NCI-H1417 (cell line): ENCODE data around the gene SMIM38.

Experiments
- DNase-seq, 3 experiments: peaks; one replicate each; lab custom pipeline; 2025; lab: John Stamatoyannopoulos, UW

Gene SMIM38

DNA sequence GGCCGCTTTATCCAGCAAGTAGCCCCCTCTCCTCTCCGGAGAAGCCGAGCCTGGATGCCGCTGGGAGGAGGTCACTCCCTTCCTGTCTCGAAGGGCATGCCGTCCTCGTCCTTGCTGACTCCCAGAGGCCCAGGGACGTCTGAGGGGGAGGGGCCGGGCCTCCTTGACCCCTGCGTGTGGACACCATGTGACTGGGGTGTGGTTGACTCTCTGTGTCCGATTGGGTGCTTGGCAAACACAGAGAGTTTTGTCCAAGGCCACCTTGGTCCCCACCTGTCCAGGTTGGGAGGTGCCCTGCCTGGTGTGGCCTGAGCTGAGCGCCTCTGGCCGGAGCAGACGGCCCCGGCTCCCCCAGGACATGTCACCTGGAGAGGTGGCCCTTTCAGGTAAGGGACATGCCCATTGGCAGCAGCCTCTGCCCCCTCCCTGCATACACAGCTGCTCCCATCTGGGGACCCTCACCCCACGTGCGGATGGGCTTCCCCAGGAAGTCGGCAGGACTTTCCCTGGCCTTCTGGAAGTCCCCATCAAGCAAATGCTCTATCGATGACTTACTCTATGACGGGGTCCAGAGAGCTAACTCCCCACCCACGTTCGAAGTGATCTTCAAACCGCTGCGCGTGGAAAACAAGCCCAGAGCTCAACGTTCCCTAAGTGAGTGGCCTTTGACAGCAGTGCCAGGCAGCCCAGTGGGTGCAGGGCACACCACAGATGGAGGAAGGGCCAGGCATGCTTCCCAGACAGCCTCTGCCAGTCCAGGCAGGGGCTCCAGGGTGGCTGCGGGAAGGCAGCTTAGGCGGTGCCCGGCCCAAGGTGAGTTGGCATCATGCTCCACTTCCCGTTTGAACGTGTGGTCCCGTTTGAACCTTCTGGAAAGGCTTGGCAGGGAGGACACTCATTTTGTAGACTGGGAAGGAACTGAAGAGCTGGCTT, at the start of gene SMIM38:
Gene SMIM38, plus strand, starts transcription at position 634 of the 933 bp plus-strand sequence. CDS start 1,912 bp downstream, outside the sequence.
- DNase-seq = no peak

DNA sequence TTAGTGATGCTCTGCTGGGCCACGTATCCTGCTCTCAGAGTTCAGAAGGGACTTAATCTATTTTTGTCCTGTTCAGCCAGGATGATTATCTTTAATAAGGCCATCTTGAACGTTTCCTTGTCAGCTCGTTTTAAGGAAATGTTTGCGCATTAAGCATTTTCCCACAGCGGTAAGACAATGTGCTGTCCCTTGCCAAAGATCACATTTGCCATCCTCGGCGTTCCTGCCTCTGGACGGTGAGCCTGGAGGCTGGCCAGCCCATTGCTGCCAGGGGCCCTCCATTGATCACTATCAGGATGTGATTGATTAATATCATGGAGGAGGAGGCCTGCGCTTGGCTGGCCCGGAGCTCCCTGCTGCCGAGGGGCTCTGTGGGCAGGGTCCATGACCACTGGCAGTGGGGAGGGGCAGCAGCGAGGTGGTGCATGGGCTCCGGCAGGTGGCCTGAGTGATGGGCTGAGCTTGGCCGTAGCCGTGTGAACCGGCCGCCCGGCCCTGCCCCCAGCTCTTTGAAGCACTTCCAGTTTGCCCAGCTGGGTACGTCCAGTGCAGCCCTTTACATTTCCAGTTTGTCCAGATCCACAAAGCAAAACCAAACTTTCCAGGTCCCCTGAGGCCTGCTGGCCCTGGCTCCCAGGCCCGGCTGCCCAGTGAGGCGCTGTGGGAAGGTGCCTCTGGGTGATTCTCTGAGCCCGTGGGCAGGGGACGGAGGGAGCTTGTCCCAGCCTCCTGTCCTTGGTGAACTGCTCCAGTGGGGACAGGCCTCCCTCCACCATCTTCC, 49.5 kb upstream of the SMIM38 start:
- no peak for DNase-seq

GRCh38 chr11:69107413-69107812, 48.3 kb upstream of the SMIM38 start:
- DNase-seq = no peak

GRCh38 chr11:69108030-69108429, 47.7 kb upstream of the SMIM38 start:
- no peak for DNase-seq

DNA sequence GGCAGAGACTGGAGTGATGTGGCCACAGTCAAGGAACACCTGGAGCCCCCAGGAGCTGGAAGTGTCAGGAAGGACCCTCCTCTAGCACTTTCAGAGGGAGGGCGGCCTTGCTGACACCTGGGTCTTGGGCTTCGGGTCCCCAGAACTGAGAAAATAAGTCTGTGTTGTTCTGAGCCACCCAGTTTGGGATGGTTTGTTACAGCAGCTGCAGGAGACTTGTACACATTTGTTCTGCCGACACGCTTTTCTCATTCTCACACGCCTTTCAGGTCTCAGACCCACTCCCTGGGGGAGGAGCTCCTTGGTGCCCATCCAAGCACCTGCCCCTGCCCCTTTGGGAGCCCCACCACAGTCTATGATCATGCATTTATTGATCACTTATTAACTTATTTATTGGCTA, 47.2 kb upstream of the SMIM38 start:
- no peak for DNase-seq

- no peak for DNase-seq
Observed at GRCh38 chr11:69109101-69109500, 46.6 kb upstream of the SMIM38 start.

GRCh38 chr11:69110451-69110850, 45.3 kb upstream of the SMIM38 start:
- DNase-seq = no peak

- DNase-seq = no peak
Observed at GRCh38 chr11:69111624-69112542, 43.9 kb upstream of the SMIM38 start.

GRCh38 chr11:69113226-69113625, 42.5 kb upstream of the SMIM38 start:
- no peak for DNase-seq

- no peak for DNase-seq
Observed at GRCh38 chr11:69113646-69114340, 41.9 kb upstream of the SMIM38 start.

DNA sequence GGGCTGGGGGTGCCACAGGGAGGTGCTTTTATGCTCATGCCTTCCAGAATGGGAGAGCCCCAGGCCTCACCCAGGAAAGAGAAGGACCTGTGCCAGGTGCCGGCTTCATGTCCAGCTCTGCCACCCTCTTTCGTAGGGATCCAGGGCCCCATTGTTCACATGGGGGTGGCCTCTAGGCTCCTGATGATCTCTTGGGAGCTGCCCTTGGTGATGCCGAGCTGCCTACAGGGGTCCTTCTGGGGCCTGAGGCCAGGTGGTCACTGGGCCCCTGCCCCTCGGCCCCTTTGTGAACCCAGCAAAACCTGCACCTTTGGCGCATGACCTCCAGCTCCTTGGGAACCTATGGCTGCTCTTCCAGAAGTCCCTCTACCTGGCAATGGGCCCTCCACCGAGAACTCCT, 41.4 kb upstream of the SMIM38 start:
- DNase-seq = no peak

- no peak for DNase-seq
Observed at GRCh38 chr11:69114811-69115523, 40.8 kb upstream of the SMIM38 start.

GRCh38 chr11:69115586-69116560, 39.9 kb upstream of the SMIM38 start:
- DNase-seq = no peak

DNA sequence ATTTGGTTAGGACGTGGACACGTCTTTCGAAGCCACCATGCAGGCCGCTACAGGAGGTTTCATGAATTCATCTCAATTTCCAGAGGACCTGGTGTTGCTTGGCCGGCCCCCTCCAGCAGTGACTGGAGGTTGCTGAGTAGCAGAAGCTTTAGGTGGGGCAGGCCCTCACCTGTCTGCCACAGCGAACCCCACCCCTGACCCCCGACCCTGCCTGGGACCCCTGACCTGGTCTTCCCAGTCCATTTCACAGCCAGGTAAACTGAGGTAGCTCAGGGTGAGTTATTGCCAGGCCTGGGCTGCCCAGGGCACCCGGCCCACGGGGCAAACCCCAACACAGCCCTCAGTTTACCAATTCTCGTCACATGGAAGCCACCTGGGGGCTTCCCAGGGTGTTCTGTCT, 39.1 kb upstream of the SMIM38 start:
- no peak for DNase-seq

GRCh38 chr11:69119190-69119589, 36.5 kb upstream of the SMIM38 start:
- no peak for DNase-seq

- DNase-seq = no peak
Observed at GRCh38 chr11:69120096-69120875, 35.4 kb upstream of the SMIM38 start.

DNA sequence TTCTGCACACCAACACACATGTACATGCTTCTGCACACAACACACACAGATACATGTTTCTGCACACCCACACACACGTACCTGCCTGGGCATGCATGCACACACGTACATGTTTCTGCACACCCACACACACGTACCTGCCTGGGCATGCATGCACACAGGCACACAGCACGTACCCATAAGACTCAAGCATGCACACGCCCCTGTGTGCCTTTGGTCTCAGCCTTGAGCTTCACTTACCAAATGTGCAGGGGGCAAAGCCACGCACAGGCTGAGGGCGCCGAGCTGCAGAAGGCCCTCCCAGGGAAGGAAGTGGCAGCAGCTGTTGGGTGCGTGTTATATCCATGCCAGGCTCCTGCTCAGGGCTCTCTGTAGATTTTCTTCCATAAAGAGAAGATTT, 34.7 kb upstream of the SMIM38 start:
- no peak for DNase-seq

GRCh38 chr11:69121621-69122325, 34.0 kb upstream of the SMIM38 start:
- DNase-seq = no peak
